Measurements from ENCODE around the gene NAV2.

DNA sequence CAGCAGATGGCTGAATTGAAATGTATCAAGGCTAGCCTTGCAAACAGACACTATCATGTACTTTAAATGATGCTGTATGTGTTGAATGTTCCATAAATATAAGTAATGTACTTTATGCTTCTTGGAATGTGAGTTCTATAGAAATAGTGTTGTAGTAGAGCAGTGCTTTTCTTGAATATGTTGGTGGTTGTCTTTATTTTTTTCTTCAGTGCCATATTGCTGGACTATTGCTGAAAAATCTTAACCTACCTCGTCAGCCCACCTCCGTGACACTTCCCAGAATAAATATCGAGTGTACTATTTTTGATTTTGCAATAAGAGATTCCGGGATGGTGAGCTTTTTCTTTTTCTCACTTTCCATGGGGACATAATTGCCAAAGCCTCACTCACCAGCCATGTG is 153.9 kb downstream of the NAV2 start:
- TF ChIP-seq POLR2AphosphoS5 (IDR thresholded peaks at IDR 0.05; ENCODE audit: low read depth, low read length), result no peak
- no peak for TF ChIP-seq CTCF (IDR thresholded peaks at IDR 0.05)
- TF ChIP-seq REST (IDR thresholded peaks at IDR 0.05; ENCODE audit: insufficient read depth in 1 of 2, low read depth in 2 of 2, low read length in 1 of 2), result no peak
- no peak for TF ChIP-seq SIN3A (IDR thresholded peaks at IDR 0.05; ENCODE audit: borderline replicate concordance, insufficient read depth, low read depth, low read length)
